HepG2 (cell line): Measurements from ENCODE around the gene SHISA9. TPM values are rescaled to one million over a fixed set of nuclear protein-coding genes. Genes with fewer than 3 reads are reported as not detected.

Experiments used
- ARHGAP35 ChIP-seq: sonication (generic); formaldehyde crosslinking; IDR thresholded peaks from 2 replicates; pipeline ENCODE4 v1.9.0; 2022; ENCODE audit warnings: mild to moderate bottlenecking, inconsistent platforms, moderate library complexity, missing genetic modification reagents, borderline replicate concordance
- ARNT2 ChIP-seq: sonication (generic); formaldehyde crosslinking; IDR thresholded peaks from 2 replicates; pipeline ENCODE4 v1.8.0; 2022; ENCODE audit warnings: mild to moderate bottlenecking, low read depth, missing genetic modification reagents, moderate library complexity
- ATF2 ChIP-seq: sonication (generic); formaldehyde crosslinking; IDR thresholded peaks from 2 replicates; pipeline ENCODE4 v1.4.0; 2020; ENCODE audit warnings: missing genetic modification reagents
- CCDC6 ChIP-seq: sonication (generic); formaldehyde crosslinking; IDR thresholded peaks from 2 replicates; pipeline ENCODE4 v1.8.1; 2022; ENCODE audit warnings: mild to moderate bottlenecking, missing genetic modification reagents, moderate library complexity
- EHMT2 ChIP-seq: fragments of 200-600 bp; sonication (generic); IDR thresholded peaks from 2 replicates; pipeline ENCODE4 v1.7.0; 2017; ENCODE audit warnings: antibody characterized with exemption, low read depth, low read length, borderline replicate concordance
- ELK4 ChIP-seq: sonication (generic); formaldehyde crosslinking; IDR thresholded peaks from 2 replicates; pipeline ENCODE4 v1.9.0; 2021; ENCODE audit warnings: missing genetic modification reagents, borderline replicate concordance
- HOMEZ ChIP-seq: IDR thresholded peaks from 2 replicates; pipeline ENCODE4 v1.6.1; 2016; ENCODE audit warnings: low read depth
- IKZF5 ChIP-seq: IDR thresholded peaks from 2 replicates; pipeline ENCODE4 v1.6.1; 2018; ENCODE audit warnings: missing genetic modification reagents, mild to moderate bottlenecking, missing compliant biosample characterization
- KLF16 ChIP-seq, 2 experiments: sonication (generic) in 1 of 2; formaldehyde crosslinking in 1 of 2; IDR thresholded peaks; 2 replicates each; pipeline versions ENCODE4 v1.6.1 to v1.8.0; 2016 to 2023; ENCODE audit warnings: missing genetic modification reagents in 2 of 2, missing compliant biosample characterization in 1 of 2
- PITX1 ChIP-seq: sonication (generic); formaldehyde crosslinking; IDR thresholded peaks from 2 replicates; pipeline ENCODE4 v1.5.1; 2020; ENCODE audit warnings: mild to moderate bottlenecking, missing genetic modification reagents
- PRDM10 ChIP-seq: sonication (generic); formaldehyde crosslinking; IDR thresholded peaks from 2 replicates; pipeline ENCODE4 v1.4.0; 2020; ENCODE audit warnings: low read depth, missing genetic modification reagents
- RFX5 ChIP-seq: IDR thresholded peaks from 2 replicates; pipeline ENCODE4 v1.6.1; 2011; ENCODE audit warnings: low read depth, low read length, improper control_type of control experiment
- SCMH1 ChIP-seq: sonication (generic); formaldehyde crosslinking; IDR thresholded peaks from 2 replicates; pipeline ENCODE4 v1.9.0; 2021; ENCODE audit warnings: missing genetic modification reagents, mild to moderate bottlenecking, borderline replicate concordance
- TBL1XR1 ChIP-seq: fragments of 150-350 bp; IDR thresholded peaks from 2 replicates; pipeline ENCODE4 v1.6.1; 2014; ENCODE audit warnings: borderline replicate concordance, low read length; ENCODE audit not compliant: partially characterized antibody
- THRA ChIP-seq: sonication (generic); formaldehyde crosslinking; IDR thresholded peaks from 2 replicates; pipeline ENCODE4 v1.4.0; 2020; ENCODE audit warnings: missing genetic modification reagents, borderline replicate concordance
- TMF1 ChIP-seq: sonication (generic); formaldehyde crosslinking; IDR thresholded peaks from 2 replicates; pipeline ENCODE4 v1.8.1; 2022; ENCODE audit warnings: low read depth, missing genetic modification reagents
- ZFP1 ChIP-seq: IDR thresholded peaks from 2 replicates; pipeline ENCODE4 v1.6.1; 2016
- ZNF124 ChIP-seq: sonication (generic); formaldehyde crosslinking; IDR thresholded peaks from 2 replicates; pipeline ENCODE4 v1.4.0; 2020; ENCODE audit warnings: missing genetic modification reagents
- polyA plus RNA-seq, 8 experiments: library from polyadenylated mRNA; depleted of rRNA in 3 of 8; stranded (reverse) in 7 of 8; unstranded in 1 of 8; fragments of >200 nt; fragmentation: Illumina TruSeq in 4 of 8; extraction: Trizol in 4 of 8; gene quantifications; 2 replicates each; pipeline versions ENCODE4 v1.2.1 to v1.2.3, GENCODE V29; 2011 to 2016; ENCODE audit warnings: low read depth in 4 of 8, missing spikeins in 1 of 8, mixed read lengths in 1 of 8; ENCODE audit not compliant: insufficient read depth in 1 of 8
- total RNA-seq, 5 experiments: library from RNA; depleted of rRNA; stranded (reverse); fragments of >200 nt; fragmentation: Illumina TruSeq; extraction: Trizol; gene quantifications; 2 replicates each; pipeline ENCODE4 v1.2.3, GENCODE V29; 2016; ENCODE audit warnings: low read depth in 1 of 5

SHISA9 gene
- total and polyA plus RNA-seq, 2 of the 13 experiments (the other 11 are each of a cell fraction or from before 2014, with no cell fraction given): 0.01 TPM; not detected in 1

GRCh38 chr16:13110124-13110796, 208.9 kb downstream of the SHISA9 start (continued):
- 0 out of 2 replicates have a peak, but pooled peaks have one; percentile 28 for TF ChIP-seq PRDM10
- TF ChIP-seq KLF16 (CRISPR knock-in tag; IDR thresholded peaks at IDR 0.05): no peak
- TF ChIP-seq ZNF124 (CRISPR knock-in tag): peak; percentile 91
- TF ChIP-seq TBL1XR1: peak; percentile 73
- TF ChIP-seq IKZF5: peak; percentile 49; the same call in 1 of the 2 replicates
- peak; percentile 55; the same call in 1 of the 2 replicates for TF ChIP-seq ZFP1
- peak; percentile 14 for TF ChIP-seq RFX5
- TF ChIP-seq TMF1 (CRISPR knock-in tag): no peak
- TF ChIP-seq EHMT2: peak; percentile 57; the same call in 1 of the 2 replicates
- peak; percentile 59; the same call in 1 of the 2 replicates for TF ChIP-seq THRA
- TF ChIP-seq CCDC6 (CRISPR knock-in tag): 0 out of 2 replicates have a peak, but pooled peaks have one; percentile 24
- no peak for TF ChIP-seq SCMH1
- no peak for TF ChIP-seq HOMEZ
- TF ChIP-seq PITX1 (CRISPR knock-in tag): peak; percentile 28; the same call in 1 of the 2 replicates
- no peak for TF ChIP-seq ELK4 (CRISPR knock-in tag)
- peak; percentile 92 for TF ChIP-seq ATF2 (CRISPR knock-in tag)
- TF ChIP-seq ARNT2: no peak
- 0 out of 2 replicates have a peak, but pooled peaks have one; percentile 55 for TF ChIP-seq ARHGAP35
